Urothelium cell line (cell line): ENCODE data around the gene A4GALT.
A peak's percentile ranks its signal among the peaks of the same experiment; 100 is the strongest.
"Not testable (repeated sequence)": the region's sequence is repeated elsewhere in the genome, so short reads cannot be mapped to it uniquely, and the experiment has no call there.

ENCODE experiments used
- DNase-seq: peaks from one replicate; pipeline ENCODE4 v3.0.0; 2011; ENCODE audit warnings: low spot score, mixed read lengths
- FAIRE-seq: peaks from 2 replicates; lab custom pipeline; 2011; peaks lifted over from hg19 to GRCh38; lab: Jason Lieb, UNC

The A4GALT gene

DNA sequence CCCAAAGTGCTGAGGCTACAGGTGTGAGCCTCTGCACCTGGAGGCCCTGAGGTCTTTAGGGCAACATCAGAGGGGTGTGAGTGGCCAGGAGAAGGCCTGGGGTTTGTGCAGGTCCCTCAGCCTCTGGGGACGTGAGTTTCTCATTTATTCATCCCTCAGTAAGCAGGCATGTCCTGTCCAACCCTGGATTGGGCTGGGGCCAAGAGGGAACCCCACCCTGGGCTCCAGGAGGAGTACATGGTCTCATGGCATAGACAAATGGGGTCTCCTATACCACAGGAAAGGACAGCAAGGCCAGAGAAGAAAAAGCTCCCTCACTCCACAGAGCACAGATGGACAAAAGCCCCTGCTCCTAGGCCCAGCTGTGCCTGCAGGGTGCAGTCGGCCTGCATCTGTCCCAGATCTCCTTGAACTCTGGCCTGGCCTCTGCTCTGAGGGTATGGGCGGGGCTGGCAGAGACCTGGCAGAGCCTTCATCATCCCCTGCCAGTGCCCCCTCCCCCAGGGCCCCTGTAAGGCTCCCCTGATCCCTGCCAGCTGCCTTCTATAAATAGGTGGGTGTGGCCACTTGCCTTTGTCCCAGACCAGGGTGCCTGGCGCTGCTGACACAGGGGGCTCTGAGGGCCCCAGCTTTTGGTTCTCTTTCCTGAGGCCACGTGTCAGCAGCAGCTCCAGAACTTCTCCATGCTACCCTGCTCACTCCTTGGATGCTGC, 34.6 kb downstream of the A4GALT start:
- FAIRE-seq (no peak), DNase-seq (no peak)

DNA sequence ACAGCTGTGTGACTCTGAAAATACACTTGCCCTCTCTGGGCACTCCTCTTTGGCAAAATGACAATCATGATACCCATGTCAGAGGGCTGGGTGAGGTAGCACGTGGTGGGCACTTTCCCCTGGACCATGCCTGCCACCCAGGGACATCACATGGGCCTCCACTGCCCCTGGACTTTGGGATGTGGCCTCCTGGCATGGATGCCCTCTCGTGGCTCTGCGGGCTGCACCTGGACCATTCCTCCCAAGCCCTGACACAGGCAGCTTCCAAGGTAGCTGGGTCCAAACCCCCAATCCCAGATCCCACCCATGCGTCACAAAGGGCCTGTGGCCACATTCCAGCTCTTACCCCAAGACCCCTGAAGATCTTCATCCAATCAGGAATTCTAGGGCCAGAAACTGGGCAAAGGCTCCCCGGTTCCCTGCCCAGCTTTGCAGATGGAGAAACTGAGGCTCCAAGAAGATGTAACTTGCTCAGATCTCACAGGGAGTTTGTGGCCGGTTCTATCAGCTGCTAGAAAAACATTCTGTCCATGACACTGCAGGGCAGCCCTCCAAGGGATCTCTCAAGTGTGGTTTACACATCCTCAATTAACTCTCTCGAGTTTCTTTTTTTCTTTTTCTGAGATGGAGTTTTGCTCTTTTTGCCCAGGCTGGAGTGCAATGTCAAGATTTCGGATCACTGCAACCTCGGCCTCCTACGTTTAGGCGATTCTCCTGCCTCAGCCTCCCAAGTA, 36.0 kb downstream of the A4GALT start:
- no peak for FAIRE-seq

DNA sequence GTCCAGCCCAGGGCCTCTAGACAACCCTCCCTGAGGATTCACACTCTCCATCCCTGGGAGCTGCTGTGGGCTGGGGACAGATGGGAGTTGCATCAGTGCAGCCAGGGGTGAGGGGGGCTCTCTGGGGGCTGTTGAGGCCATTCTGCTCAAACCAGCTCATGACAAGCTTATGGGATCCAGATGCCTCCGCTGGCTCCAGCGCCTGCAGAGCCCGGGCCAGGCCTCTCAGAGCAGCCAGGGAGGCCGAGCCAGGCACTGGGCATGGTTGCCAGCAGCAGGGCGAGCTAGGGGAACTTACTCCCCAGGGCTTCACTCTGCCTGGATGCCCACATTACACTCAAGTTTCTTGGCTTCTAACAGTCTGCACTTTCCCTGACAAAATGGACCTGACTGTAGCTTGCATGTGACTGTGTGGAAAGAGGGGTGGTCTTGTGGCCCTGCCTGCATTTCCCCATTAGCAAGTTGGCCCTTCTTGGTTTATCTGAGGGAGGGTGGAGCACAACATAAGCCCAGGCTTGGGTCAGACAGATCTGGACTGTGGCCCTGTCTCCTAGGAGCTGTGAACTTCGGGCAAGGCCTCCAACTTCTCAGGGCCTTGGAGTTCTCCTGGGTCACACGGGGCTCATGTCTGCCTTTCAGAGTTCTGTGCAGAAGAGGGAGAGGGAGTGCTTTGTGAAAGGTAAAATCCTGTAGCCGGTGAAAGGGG, 36.9 kb downstream of the A4GALT start:
- DNase-seq = no peak
- FAIRE-seq = no peak

More for the DNA sequence above, 36.0 kb downstream of the A4GALT start:
- no peak for DNase-seq

DNA sequence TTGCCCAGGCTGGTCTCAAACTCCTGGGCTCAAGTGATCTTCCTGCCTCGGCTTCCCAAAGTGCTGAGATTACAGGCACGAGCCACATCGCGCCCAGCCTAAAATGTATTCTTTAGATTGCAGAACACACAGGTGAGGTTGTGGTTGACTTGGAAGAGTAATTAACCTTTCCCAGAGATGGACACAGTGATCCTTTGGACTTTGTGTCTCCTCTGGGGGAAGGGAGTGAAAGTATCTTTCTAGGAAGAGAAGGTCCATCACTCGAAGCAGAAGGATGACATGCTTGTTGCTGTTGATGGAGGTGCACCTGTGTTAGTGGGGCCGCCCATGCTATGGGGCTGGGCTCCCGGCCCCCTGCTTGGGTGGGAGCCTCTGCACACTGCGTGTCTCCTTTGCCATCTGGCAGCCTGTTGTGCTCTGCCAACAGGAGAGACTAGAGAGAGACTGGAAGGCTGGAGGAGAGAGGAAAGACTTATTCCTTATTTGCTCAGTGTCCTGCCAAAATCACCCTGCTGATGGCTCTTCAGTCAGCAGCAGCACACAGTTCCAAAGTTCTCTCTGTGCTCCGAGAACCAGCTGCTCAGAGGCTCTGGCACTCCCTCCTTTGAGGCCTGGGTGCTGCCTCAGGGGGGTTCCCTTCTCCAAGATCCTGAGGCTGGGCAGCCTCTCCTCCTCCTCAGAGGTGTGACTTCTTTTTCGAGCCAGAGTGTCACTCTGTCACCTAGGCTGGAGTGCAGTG, 38.4 kb downstream of the A4GALT start:
- FAIRE-seq (no peak), DNase-seq (no peak)

DNA sequence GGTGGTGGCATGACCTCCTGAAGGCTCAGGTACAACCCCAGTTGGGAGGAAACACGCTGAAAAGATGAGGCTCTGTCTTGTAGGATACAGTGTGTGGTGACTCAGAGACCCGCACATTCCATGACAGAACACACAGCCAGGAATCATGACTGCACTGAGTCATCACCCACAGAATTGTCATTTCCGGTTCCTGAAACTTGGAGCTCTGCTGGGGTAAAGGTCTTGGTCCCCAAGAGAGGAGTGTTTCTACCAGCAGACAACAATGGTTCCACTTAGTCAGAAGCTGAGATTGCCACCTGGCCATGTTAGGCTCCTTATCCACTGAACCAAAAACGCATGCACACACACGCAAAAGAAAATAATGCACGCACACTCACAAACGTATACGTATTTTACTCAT, 40.0 kb downstream of the A4GALT start:
- DNase-seq (peak; percentile 92), FAIRE-seq (peak; percentile 94)

DNA sequence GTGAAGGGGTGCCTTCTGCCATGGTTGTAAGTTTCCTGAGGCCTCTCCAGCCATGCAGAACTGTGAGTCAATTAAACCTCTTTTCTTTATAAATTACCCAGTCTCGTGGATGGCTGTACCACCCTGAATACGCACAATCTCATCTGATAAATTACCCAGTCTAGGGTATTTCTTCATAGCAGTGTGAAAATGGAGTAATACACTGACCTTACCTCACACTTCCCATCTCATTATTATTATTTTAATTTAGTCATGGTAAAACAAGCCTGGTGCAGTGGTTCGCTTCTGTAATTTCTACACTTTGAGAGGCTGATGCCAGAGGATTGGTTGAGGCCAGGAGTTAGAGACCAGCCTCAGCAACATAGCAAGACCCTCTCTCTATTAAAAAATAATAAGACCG, 41.0 kb downstream of the A4GALT start:
- no peak for FAIRE-seq

DNA sequence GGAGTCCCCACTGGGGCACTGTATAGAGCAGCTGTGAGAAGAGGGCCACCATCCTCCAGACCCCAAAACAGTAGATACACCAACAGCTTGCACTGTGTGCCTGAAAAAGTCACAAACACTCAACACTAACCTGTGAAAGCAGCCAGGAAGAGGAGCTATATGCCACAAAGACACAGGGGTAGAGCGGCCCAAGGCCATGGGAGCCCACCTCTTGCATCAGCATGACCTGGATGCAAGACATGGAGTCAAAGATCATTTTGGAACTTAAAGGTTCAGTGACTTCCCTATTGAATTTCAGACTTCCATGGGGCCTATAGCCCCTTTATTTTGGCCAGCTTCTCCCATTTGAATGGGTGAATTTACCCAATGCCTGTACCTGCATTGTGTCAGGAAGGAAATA, 41.8 kb downstream of the A4GALT start:
- DNase-seq = no peak
- FAIRE-seq = no peak

More for the DNA sequence above, 41.0 kb downstream of the A4GALT start:
- no peak for DNase-seq

DNA sequence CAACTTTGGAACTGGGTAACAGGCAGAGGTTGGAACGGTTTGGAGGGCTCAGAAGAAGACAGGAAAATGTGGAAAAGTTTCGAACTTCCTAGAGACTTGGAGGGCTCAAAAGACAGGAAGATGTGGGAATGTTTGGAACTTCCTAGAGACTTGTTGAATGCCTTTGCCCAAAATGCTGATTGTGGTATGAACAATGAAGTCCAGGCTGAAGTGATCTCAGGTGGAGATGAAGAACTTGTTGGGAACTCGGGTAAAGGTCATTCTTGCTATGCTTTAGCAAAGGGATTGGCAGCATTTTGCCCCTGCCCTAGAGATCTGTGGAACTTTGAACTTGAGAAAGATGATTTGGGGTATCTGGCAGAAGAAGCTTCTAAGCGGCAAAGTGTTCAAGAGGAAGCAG, 42.7 kb downstream of the A4GALT start:
- not testable (repeated sequence) for DNase-seq, FAIRE-seq

DNA sequence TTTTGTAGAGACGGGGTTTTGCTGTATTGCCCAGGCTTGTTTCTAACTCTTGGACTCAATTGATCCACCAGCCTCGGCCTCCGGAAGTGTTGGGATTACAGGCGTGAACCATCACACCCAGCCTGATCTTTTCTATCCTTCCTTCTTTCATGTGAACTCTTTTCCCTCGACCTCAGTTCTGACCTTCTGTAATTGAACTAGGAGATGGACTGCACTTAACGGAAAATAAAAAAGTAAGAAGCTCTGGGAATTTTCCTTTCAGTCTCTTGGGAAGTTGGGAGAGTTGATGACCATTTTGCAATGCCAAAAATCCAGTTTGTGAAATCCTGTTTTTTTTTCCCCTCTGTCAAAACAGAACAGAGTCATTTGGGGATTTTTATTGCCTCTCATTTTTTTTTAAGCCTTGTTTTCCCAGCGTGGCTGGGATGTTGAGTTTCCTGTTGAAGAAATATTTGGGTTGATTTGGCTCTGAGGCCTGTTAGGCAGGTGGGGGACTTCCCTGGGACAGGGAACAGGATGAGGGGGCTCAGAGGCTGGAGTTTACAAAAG, 44.5 kb downstream of the A4GALT start:
- FAIRE-seq (no peak), DNase-seq (no peak)

DNA sequence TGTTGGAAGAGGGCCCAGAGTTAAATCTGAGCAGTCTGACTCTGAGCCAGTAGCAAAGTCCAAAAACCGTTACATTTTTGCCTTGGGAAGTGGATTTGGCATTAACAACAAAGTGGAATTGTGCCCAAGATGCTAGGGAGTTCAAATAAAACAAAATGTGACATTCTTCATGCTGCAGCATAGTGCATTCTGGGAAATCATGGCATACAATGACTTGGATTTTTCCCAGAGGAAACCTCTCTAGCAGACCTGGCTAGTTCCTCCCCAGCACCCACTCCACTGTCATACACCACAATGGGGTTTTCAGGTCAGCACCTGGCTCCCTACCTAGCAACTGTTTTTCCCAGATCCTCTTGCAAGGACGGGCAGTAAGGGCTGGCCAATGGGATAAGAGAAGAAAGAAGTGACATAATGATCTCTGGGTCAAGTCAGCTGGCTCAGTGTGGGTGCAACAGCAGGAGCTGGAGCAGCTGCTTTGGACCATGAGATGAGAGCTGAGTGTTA, 46.7 kb downstream of the A4GALT start:
- no peak for DNase-seq
- no peak for FAIRE-seq

DNA sequence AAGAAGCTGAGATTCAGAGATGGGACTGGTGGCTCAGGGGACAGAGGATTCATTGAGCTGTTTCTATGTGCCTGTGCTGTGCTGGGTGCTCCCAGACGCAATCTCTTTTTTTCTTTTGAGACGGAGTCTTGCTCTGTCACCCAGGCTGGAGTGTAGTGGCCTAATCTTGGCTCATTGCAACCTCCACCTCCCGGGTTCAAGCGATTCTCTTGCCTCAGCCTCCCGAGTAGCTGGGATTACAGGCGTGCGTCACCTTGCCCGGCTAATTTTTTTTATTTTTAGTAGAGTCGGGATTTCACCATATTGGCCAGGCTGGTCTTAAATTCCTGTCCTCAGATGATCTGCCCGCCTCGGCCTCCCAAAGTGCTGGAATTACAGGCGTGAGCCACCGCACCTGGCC, 47.6 kb downstream of the A4GALT start:
- DNase-seq, FAIRE-seq: not testable (repeated sequence)

DNA sequence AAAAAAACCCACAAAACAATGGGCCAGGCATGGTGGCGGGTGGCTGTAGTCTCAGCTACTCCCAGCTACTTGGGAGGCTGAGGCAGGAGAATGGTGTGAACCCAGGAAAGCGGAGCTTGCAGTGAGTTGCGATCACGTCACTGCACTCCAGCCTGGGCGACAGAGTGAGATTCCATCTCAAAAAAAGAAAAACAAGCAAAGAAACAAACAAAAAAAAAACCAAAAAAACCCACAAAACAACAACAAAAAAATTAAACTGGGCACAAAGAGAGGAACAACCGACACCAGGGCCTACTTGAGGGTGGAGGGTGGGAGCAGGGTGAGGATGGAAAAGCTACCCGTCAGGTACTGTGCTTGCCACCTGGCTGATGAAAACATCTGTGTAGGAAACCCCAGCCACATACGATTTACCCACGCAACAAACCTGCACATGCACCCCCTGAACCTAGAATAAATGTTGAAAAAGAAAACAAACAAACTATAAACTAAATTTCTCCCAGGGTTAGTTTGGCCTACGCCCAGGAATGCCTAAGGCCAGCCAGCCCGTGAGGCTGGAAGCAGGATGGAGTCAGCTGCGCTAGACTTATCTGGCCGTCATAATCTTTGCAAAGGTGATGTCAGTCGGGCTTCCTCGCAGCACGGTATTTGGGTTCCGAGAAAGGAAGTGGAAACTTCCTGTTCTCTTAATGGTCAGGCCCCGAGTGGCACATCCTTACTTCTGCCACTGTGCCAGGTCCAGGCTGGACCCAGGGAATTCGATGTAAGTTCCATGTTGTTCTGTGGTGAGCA, 49.6 kb downstream of the A4GALT start:
- DNase-seq (no peak), FAIRE-seq (no peak)

DNA sequence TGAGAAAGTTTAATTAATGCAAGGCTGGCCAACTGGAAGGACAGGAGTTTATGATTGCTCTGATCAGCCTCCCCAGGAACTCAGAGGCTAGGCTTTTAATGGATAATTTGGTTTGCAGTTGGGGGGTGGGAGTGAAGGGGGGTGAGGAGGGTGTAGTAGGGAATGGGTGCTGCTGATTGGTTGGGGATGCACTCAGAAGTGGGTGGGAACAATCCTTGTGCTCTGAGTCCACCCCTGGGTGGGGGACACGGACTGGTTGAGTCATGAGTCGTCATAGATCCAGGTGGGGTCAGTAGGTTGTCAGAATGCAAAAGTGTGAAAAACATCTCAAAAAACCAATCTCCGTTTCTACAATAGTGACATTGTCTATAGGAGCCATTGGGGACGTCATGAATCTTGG, 50.6 kb downstream of the A4GALT start:
- no peak for FAIRE-seq
- DNase-seq = no peak

DNA sequence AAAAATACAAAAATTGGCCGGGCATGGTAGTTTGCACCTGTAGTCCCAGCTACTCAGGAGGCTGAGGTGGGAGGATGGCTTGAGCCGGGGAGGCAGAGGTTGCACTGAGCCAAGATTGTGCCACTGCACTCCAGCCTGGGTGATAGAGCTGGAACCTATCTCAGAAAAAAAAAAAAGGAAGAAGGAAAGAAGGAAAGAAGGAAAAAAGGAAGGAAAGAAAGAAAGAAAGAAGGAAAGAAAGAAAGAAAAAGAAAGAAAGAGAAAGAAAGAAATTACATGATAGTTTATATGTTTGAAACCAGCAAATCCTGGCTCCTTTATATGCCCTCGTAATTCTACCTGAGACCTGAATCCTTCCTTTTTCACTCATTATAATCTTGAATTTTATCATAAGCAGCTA, 54.3 kb downstream of the A4GALT start:
- not testable (repeated sequence) for FAIRE-seq, DNase-seq

DNA sequence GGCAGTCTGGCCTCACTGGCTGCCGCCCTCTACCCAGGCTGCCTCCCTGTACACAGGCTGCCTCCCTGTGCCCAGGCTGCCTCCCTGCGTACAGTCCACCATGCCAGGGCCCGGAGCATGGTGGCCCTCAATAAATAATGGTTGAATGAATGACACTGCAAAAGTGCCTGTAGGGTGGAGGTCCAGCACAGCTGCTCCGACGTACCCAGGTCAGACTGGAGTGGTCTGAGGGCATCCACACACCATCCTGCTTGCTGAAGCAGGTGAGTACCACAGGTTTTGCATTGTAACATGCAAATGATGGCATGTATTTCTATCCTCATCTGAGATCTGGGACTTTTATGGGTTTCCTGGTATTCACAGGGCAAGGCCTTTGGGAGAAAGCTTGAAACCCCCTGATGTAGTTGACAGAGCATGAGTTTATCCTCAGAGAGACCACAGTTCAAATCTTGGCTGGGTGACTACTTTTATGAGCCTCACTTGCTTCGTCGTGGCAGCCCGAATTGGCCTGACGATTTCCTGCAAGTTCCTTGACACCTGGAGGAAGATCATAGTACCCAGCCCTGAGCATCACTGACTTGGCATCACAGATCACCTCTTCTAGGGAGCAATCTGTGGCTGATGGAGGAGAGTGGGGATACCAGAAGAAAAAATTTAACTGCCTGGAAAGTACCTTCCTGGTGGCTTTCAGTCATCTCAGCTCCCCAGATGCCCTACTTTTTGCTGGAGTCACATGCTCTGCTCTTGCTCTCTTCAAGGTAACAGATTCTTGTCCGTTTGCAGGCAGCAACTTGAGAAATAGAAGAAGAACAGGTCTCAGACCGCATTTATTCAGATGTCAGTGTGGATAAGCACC, 55.5 kb downstream of the A4GALT start:
- FAIRE-seq (no peak), DNase-seq (no peak)

DNA sequence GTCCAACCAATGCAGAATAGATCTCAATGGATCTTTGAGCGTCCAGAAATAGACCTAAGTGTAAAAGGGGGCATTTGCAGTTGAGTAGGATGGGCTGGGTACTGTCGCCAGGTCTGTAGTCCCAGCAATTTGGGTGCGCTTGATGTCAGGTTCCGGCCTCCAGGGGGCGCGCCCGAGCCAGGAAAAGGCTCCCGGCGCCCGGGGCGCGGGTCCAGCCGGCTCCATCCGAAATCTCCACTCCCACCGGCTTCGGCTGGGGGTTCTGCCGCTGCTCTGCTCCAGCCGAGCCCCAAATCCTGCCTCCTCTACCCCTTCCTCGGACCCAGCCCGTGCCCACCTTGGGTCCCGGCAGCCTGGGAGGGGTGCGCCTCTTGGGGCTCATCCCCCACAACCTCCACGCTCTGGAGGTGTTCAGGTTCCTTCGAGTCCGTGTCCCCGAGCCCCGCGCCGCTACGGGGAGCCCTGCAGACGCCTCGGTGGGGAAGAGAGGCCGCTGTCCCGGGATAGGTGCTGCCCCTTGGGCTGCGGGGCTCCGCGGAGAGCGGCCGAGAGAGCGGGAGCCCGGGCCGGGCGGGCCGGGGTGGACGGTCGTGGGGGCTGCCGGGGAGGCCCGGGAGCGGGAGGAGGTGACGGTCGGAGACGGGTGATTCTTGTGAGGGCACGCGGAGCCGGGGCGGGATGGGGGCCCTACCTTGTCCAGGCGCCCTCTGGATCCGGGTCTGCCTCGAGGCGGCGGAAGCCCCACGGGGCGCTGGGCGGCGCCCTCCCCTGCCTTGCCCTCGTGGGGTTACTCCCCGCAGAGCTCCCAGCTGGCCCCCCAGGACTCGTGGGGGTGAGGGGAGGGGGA, 58.5 kb downstream of the A4GALT start:
- FAIRE-seq = no peak

DNA sequence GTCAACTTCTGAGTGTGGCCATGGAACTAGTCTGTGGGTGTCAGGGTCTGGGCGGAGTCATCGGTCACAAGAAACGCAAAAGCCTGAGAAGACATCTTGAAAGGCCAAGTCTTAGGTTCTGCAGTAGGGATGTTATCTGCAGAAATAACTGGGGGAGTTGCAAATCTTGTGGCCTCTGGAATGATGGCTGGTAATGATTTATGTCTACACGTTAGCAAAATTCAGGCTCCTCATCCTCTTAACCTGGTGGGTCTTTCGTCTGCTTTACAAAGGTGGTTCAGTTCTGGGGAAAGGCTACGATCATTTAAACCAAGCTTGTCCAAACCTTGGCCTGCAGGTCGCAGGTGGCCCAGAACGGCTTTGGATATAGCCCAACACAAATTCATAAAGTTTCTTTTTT, 64.1 kb downstream of the A4GALT start:
- FAIRE-seq = no peak

More for the DNA sequence above, 58.5 kb downstream of the A4GALT start:
- peak; percentile 88 for DNase-seq

DNA sequence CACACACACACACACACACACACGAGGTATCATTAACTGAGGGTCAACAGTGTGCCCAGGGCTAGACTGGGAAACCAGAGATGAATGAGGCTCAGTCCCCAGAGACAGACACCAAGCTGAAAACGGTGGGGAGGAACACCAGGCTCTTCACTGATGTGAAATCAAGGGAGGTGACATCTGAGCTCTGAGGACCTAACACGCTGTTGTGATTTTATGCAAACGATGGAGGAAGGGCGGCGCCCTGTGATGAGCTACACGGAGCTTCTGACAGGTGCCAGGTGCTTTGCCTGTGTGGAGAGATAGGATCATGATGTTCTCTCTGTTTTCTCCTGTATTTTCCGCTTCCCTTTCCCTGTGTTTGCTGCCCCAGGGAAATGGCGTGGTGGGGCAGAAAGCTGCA, 65.0 kb downstream of the A4GALT start:
- no peak for DNase-seq
- peak; percentile 23 for FAIRE-seq

More for the DNA sequence above, 64.1 kb downstream of the A4GALT start:
- DNase-seq = no peak
